ENCODE results near the gene MBD3L3.
"Not testable (repeated sequence)": the region's sequence is repeated elsewhere in the genome, so short reads cannot be mapped to it uniquely, and the experiment has no call there.

DNA sequence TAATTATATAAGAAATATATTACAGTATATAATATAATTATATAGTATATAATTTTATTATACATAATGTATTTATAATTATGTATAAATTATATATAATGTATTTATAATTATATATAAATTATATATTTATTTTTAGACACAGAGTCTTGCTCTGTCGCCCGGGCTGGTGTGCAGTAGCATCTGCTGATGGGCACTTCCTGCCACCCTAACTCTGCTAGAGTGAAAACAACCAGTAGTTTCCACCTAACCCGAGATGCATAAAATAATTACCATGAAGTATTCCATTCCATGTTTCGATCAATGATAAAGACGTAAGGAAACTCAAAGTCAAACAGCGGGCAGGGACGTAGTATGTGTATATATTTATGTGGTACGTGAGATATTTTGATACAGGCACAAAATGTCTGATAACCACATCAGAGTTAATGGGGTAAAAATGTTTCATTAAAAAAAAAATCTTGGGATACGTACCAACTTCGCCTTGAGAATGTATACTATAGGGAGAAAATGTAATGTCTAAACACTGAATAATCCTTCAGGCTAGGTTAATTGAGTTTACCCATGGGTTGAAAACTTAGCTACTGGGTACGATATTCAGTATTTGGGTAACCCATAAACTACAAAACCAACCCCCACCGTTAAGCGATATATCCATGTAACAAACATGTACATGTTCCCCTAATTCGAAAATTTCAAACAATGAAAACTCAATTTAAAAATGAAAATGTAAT lies 3.7 kb downstream of the MBD3L3 start:
- not testable (repeated sequence) for TF ChIP-seq SPI1, POLR2A (IDR thresholded peaks at IDR 0.05; ENCODE audit: low read depth, low read length)

All from GM12891 (cell line).